NCI-H1092 (cell line): ENCODE data around the gene TMEM139.

ENCODE experiments used
- DNase-seq: peaks from one replicate; lab custom pipeline; 2025; lab: John Stamatoyannopoulos, UW

TMEM139 gene

DNA sequence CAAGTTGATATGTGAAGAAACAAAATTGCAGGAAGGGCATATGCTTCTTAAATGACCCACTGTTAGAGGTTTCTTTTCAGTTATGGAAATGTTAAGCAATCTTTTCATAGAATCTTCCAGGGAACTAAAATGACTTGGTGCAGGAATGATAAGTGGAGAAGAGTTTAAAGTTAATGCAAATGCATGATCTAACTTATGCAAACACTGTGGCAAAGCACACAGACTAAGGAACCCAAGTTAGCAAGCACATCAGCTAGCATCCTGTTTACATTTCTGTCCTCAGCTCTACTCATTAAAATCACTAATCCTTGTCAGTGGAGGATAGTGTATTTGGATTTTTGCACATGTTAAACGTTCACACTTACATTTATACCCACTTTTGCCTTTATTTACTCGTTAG lies 40.5 kb downstream of the TMEM139 start:
- DNase-seq, result no peak

DNA sequence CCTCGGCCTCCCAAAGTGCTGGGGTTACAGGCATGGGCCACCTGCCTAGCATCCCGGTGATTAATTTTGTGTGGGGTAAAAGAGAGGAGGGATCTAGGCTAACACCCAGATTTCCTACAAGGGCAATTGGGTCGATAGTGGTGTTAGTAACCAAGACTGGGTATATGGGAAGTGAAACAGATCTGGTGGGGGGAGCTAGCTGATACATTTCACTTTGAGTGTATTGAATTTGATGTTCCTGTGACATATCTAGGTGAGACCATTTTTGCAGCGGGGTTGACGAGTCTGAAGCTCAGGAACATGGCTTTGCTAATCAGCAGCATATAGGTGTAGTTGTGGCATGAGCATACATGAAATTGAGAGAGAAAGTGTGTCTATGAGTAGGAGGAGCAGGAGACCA lies 43.1 kb downstream of the TMEM139 start:
- DNase-seq, result no peak

DNA sequence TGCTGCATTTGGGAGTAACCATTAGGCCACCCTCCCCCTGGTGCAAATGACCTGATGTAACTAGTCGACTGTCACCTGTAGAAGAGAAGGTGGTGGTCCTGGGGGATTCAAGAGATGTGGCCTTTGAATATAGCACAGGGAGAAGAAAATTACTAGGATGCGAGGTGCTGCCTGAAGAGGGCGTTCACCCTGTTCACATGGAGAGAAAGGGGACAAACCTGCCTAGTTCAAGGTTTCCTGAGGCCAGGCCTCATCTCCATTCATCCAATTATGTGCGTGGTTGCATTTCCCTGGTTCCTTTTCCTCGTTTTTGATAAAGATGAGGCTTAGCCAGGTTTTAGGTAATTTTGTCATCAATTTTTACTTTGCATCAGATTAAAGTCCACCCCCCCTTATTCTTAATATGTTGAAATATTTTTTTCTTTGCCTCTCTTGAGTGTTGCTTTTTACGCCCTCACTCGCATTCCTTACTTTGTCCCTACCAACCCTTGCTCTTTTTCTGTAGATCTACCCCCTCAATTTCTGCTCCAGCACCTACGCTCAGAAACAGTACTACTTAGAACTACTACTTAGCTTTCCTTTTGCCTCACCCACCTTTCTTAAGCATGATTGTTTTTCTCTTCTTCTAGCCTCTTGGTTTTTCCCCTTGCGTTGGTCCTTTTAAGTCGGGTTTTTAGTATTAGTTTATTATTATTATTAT lies 44.9 kb downstream of the TMEM139 start:
- no peak for DNase-seq

DNA sequence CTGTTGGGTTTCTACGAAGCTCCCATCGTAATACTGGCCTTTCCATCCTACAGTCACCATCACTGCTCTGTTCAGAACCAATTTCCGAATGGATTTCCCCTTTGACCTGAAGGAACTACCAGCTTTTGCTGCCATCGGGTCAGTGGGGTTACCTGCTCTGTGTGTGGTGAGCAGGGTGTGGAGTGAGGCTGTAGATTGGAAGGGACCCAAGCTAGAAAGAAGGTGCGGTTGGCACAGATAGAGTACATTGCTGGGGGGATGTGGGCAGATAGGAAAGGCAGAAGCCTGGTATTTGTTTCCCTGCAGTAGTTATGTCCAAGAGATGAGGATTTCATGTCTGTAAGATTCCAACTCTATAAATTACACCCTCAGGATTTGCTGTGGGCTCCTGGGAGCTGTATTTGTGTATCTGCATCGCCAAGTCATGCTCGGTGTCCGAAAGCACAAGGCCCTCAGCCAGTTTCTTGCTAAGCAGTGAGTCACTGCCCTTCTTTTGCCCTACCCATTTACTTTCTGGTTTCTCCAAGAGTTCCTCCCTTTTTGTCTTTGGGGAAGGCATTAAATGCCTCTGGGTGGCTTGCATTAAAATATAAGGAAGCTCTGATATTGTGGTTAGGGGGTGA lies 46.5 kb downstream of the TMEM139 start:
- no peak for DNase-seq

DNA sequence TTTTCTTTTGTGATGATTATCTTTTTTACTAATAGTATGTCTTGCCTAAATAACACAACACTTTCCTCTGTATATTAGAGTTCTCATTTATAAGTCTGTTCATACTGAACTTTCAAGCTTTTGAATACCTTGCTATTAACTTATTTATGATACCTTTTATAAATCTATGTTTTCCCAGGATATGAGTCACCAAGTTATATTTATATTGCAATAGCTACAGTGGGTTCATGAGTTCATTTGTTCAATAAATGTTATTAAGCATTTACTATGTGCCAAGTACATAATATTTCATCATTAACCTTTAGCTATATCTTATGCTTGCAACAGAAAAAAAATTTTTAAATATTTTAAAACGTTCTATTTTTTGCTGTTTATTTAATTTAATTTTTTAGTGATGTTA lies 49.5 kb downstream of the TMEM139 start:
- DNase-seq, result no peak

DNA sequence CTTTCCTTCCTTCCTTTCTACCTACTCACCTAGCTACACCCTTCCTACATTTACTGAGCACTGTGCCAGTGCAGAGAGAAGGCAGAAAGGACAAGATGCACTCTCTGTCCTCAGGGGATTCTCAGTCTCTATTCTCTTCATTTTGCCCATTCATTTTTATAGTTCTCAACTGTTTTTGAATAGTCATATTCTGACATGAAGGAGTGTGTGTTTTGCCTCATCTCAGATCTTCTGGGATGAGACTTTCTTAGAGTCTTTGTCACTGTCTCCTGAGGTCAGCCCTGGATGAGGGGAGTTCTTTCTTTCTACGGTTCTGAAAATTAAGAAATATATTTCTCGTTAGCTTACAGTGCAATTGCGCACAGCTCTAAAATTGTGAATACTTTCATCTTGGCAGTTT lies 52.5 kb downstream of the TMEM139 start:
- DNase-seq, result no peak
